GM19395 (cell line): ENCODE data around the gene GDPD4.

Source experiments
- ATAC-seq: cut with Tn5 transposase; IDR thresholded peaks from one replicate; pipeline ENCODE4 v1.9.1; 2021; ENCODE audit warnings: mild to moderate bottlenecking, moderate library complexity; ENCODE audit not compliant: unreplicated experiment

The GDPD4 gene

DNA sequence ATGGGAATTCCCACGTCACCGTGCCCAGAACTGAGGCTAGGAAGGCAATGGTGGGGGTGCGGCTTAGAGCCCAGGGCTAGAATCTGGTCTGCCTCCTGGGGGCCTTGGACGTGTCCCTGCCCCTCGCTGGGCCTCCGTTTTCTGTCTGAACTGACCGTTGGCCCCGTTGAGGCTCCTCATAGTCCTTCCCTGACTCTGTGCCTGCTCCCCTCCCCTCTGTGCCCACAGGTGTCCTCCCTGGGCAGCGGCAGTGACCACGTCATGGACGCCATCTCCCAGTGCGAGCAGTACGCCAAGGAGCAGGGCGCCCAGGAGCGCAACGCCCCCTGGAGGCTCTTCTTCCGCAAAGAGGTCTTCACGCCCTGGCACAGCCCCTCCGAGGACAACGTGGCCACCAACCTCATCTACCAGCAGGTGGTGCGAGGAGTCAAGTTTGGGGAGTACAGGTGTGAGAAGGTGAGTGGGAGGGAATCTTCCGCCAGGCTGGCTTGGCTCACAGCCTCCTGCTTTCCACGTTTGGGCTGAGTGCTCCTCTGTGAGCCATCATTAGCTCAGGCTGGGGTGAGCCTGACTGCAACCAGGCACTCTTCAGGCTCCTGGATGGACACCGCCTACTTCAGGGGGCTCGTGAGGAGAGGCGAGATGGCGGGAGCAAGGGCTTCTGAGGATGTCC, 109.5 kb downstream of the GDPD4 start:
- peak; percentile 58 for ATAC-seq

DNA sequence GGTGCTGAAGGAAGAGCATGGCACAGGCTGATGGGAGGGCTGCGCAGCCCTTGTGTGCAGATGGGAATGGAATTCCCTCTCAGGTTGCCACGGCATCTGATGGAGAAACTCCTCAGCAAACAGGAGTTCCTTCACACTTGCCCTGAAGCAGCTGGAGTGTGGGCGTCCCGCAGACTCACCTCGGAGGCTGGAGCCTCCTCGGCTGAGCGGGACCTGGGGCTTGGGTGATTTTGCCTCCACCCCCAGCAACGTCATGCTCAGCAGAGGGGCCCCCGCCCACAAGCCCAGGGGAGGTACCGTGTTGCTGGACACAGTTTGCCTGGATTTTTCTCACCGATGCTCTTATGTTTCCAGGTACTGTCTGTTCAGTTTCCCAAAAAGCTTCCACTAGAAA, 110.1 kb downstream of the GDPD4 start:
- no peak for ATAC-seq

DNA sequence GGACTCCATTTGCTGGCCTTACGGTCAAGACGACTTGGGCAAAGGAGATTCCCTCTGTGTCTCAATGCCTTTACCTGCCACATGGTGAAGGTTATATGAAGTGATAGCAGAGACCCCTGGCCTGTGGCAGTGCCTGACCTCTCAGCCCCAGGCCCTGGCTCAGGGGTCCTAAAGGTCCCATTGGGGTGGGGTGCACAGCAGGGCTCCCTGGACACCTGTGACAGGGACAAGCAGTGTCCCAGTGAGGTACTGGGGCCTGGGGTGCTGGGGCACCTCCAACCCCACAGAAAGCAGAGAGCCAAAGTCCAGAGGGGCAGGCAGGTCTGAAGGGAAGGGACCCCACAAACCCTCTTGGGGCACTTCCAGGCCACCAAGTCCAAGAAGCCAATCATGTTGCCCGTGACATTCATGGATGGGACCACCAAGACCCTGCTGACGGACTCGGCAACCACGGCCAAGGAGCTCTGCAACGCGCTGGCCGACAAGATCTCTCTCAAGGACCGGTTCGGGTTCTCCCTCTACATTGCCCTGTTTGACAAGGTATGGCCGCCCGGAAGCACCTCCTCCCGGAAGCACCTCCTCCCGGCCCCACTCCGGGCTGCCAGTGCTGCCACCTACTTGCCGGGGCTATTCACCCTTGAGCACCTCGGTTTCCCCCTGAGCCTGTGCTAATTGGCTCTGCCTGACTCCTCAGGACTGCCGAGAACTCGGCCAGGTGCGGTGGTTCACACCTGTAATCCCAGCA, 111.0 kb downstream of the GDPD4 start:
- no peak for ATAC-seq

DNA sequence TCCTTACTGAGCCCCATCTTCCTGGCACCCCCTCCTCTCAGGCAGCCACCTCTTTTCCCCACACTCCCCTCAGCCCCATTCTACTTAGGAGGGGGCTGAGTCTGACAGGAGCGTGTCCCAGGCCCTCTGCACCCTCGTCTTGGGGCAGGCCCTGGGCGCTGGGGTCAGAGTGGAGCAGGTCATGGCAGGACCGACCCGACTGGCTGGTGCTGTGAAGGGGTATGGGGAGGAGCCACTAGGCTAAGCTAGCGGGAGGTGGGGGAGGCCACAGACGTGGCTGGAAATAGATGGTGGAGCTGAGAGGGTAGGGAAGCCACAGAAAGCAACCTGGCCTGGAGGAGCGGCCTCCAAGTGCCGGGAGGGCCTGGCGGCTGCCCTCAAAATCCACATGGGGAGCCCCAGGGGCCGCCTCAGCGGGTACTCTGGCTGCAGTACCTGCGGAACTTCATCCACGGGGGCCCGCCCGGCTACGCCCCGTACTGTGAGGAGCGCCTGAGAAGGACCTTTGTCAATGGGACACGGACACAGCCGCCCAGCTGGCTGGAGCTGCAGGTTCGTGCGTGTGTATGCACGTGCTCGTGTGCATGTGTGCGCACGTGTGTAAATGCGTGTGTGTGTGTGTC, 111.8 kb downstream of the GDPD4 start:
- ATAC-seq, result no peak

DNA sequence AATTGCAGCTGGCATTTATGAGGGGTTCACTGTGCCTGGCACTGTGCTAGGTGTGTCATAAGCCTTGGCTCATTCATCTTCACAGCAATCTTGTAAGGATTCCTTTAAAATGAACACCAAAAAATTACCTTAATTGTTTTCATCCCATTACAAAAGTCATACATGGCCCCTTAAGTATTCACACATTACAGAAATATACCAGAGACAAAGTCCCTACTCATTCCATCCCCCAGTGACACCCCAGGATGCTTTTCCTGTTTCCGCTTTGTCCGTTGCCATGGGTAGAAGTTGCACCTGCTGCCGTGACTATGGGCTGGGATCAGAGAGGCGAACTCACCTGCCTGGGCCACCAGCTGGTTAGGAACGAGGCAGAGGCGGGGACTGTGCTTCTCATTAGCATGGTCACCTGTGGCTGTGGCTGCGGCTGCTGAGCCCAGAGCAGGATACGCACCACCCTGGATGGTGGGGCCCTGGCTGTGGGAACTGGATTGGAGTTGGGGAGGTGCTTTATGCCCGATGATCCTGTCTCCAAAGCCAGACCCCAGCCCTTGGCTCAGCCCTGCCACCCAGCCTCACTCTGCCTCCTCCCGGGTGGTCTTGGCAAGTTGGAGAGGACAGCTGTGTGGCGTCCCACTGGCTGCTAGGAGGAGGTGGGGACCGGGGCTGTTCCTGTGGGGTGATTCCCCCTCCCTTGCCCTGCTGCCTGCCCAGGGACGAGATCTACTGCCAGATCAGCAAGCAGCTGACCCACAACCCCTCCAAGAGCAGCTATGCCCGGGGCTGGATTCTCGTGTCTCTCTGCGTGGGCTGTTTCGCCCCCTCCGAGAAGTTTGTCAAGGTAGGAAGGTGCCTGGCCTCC, 112.6 kb downstream of the GDPD4 start:
- ATAC-seq, result no peak

DNA sequence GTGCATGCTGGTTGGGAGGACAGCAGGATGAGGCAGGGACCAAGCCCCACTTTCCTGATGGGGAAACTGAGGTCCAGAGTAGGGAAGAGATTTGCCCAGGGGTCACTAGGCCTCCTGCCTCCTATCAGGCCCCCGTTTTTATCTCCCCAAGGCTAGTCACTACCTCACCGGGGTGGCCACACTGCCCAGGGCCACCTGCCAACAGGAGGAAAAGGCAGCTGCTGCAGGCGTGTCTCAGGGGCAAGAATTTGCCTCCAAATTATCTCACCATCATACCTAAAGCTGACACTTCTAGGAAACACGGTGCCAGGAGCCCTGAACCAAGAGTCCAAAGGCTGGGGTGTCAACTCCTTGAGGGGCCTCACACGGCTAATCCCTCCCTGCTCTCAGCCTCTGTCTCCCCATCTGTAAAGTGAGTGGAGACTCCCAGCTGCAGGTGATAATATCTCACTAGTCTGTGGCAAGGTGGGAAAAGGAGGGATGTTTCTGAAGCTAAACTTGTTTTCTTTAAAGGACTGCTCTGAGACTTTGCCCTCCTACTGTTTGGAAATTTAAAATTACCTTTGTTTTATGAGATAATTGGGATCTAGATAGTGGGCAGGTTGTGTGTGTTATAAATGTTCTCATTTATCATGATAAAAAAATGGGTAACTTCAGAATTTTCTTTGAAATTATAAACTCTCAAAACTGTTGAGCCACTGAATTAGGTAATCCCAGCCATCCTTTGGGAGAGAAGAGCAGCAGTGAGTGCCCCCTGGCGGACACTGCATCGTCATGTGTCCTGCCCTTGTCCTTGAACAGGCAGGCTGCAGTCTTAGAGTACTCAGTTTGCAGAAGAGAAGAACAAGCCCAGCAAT, 113.5 kb downstream of the GDPD4 start:
- ATAC-seq, result no peak

DNA sequence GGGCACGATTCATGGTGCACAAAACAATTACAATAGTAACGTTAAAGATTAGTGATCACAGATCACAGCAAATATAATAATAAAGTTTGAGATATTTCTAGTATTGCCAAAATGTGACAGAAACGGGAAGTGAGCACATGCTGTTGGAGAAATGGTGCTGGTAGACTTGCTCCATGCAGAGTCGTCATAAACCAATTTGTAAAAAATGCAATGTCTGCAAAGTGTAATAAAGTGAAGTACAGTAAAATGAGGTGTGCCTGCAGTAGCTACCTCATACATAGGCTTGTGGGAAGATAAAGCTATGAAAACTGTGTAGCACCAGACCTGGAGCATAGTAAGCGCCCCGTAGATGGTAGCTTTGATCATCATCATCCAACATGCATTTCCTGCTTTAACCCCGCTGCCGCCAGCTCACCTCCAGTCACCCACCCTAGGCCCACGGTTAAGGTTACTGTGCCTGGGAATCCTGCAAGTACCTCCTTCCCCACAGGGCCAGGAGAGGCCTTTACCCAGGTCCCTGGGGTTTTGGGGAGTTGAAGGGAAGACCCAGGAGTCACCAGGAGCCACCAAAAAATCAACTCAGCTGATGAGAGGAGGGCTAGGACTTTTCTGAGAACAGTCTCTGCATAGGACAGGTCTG, 114.3 kb downstream of the GDPD4 start:
- ATAC-seq, result no peak

DNA sequence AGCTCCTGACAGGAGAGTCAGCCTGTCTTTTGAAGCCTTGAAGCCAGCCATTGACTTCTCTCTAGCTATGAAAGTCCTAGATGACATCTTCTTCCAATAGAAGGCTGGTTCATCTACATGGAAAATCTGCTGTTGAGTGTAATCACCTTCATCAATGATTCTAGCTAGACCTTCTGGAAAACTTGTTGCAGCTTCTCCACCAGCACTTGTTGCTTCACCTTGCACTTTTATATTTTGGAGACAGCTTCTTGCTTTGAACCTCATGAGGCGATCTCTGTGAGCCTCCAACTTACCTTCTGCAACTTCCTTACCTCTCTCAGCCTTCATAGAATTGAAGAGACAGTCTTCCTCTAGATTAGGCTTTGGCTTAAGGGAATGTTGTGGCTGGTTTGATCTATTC, 115.2 kb downstream of the GDPD4 start:
- ATAC-seq, result no peak

DNA sequence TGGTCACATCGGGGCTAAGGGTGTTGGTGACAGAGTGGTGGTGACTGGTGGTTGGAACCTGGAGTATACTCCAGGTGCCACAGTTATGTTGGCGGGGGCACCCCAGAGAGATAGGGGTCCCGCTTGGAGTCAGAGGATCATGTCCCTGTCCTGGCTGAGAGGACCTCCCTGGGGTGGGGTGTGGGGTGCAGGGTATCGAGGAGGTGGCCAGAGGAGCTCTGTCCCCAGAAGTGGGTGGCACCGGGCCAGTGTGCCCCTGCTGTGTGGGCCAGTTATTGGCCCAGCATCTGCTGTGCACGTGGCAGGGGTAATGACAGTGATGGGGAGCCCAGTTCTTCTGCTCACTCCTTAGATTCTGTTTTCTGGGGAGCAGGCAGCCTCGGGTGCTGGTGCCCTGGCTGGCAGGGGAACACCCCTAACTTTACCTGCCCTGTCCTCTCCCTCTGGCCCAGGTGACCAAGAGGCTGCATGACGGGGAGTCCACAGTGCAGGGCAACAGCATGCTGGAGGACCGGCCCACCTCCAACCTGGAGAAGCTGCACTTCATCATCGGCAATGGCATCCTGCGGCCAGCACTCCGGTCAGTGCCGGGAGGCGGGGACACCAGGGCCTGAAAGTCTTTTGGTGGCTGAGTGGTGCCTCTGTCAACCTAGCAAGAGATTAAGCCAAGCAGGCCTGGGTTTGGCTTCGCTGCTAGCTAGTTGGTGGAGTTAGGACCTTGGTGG, 117.2 kb downstream of the GDPD4 start:
- ATAC-seq, result no peak

DNA sequence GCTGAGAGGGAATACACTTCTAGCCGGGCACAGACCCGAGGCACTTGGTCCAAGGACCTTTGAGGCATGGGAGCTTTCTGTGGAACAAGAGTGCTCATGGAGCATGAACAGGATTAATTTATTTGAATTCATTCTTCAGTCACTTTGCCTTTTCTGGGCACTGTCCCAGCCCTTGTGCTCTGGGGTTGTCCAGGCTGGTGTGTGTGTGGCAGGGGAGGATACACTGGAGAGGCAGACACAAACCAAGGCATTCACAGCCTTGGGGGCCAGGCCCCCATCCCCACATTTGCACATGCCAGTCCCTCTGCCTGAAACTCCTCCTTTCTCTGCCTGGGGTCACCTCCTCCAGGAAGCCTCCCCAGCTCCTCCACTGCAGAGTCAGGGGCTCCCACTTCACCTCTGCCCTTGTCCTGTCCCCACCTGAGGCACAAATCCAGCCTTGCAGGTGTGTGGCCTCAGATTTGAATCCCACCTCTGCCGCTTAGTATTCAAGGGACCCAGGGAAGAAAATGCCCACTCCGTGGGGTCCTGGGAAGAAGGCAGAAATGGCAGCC, 118.0 kb downstream of the GDPD4 start:
- ATAC-seq, result no peak

DNA sequence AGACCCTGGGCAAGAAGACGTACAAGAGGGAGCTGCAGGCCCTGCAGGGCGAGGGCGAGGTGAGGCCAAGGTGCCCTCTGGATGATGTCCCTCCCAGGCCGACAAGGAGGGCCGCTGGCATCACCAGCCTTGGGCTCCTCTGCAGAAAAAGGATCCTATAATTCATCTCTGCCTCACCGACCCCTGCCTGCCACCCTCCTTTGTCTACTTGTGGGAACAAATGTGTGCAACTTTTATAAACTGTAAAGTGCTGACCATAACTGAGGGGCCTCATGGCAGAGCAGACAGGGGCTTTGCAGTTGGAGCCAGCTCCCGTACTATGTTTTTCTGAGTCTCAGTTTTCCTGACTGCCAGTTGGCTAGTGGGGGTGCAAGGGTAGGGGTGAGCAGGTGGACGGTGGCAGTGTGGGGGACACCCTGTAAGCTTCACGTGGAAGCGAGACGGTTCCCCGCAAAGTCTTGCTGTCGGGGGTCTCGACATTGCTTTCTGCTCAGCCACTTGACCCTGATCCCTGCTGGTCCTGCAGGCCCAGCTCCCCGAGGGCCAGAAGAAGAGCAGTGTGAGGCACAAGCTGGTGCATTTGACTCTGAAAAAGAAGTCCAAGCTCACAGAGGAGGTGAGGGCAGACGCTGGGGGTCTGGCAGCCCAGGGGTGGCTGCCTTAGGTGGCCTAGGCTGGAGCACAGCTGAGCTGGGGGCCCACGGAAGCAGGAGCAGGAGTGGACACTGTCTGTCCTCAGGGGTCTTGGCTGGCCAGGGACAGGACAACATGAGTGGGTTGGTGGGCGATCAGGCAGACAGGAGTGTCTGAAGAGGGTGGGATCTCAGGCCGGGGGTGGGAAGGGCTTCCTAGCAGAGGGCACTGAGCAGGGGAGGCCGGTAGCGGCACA, 118.7 kb downstream of the GDPD4 start:
- ATAC-seq, result no peak

DNA sequence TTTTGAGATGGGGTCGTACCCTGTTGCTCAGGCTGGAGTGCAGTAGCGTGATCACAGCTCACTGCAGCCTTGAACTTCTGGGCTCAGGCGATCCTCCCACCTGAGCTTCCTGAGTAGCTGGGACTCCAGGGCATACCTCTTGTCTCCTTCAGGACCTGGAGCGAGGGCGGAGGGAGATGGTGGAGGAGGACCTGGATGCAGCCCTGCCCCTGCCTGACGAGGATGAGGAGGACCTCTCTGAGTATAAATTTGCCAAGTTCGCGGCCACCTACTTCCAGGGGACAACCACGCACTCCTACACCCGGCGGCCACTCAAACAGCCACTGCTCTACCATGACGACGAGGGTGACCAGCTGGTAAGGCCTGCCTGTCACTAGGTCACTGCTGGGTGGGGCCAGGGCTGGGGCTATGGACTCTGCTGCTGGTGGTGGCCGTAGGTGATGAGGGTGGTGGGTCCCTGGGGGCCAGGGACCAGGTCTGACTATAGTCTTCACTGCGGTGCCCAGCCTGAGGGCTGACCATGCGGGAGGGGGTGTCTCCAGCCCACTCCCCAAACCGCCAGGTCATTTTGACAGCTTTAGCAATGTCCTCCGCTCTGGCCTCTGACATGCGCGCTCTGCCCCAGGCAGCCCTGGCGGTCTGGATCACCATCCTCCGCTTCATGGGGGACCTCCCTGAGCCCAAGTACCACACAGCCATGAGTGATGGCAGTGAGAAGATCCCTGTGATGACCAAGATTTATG, 119.5 kb downstream of the GDPD4 start:
- no peak for ATAC-seq

DNA sequence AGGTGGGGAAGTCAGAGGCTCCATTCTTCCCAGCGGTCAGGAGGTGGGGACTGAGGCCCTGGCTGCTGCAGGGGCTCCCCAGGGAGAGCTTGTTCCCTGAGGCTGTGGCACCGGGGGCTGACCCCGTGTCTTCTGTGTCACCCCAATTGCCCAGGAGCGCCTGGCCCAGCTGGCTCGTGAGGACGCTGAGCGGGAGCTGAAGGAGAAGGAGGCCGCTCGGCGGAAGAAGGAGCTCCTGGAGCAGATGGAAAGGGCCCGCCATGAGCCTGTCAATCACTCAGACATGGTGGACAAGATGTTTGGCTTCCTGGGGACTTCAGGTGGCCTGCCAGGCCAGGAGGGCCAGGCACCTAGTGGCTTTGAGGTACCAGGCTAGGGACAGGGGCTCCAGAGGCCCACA, 120.3 kb downstream of the GDPD4 start:
- ATAC-seq, result no peak

DNA sequence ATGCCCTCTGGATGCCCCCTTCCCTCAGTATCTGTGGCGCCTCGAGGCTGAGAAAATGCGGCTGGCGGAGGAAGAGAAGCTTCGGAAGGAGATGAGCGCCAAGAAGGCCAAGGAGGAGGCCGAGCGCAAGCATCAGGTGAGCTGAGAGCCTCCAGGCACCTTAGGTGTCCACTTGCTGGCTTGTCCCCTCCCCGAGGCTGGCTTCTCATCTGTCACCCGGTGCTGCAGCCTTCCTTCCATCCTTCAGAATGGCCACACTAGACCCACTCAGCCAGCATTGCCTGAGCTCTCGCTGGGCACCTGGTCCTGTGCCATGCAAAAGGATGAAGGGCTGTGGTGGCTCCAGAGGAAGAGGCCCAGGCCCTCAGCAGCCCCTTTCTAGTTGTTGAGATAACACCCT, 121.1 kb downstream of the GDPD4 start:
- no peak for ATAC-seq

DNA sequence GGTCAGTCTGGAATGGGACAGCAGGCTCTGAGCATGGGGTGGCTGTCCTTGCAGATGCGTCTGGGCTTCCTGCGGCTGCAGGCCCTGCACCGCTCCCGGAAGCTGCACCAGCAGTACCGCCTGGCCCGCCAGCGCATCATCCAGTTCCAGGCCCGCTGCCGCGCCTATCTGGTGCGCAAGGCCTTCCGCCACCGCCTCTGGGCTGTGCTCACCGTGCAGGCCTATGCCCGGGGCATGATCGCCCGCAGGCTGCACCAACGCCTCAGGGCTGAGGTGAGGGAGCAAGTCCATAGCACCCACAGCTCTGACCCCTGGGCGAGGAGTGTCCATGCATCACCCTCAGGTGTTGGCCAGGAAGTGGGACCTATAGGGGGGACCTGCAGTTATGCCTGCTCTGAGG, 121.8 kb downstream of the GDPD4 start:
- ATAC-seq, result no peak

DNA sequence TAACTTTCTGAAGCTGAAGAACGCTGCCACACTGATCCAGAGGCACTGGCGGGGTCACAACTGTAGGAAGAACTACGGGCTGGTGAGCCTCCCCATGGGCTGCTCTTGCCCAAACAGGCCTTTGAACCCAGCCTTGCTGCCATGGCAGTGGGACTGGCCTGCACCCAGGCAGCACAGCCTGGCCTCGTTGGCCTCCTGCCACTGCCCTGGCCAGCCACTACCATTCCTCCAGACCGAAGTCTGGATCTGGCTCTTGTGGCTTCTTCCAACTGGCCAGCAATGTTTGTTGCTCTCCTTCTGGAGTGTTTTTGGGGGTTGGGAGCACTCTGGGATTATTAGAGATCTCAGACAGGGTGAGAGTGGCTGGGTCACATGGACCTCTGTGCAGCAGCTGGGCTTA, 122.4 kb downstream of the GDPD4 start:
- no peak for ATAC-seq

DNA sequence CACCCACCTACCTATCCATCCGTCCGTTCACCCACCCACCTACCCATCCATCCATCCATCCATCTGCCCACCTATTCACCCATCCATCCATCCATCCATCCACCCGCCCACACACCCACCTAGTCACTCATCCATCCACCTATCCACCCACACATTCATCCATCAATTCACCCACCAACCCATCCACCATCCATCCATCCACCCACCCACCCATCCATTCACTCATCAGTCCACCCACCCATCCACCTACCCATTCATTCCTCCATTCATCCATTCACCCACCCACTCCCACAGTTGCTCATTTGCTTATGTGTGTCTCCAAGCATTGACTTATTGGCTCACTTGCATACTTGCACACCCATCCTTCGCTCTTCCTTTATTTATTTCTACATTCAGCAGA, 123.3 kb downstream of the GDPD4 start:
- ATAC-seq, result no peak
